GM23248 (cell line): Measurements from ENCODE around the gene CAPN8. TPM values are rescaled to one million over a fixed set of nuclear protein-coding genes. Genes with fewer than 3 reads are reported as not detected.

Source experiments
- DNase-seq: peaks from one replicate; pipeline ENCODE4 v3.0.0-alpha.2; 2015
- H2AFZ ChIP-seq: fragments of 200-600 bp; sonication (generic); 2 replicates; pipeline ENCODE4 v1.6.1; 2016; ENCODE audit warnings: antibody characterized with exemption
- H3F3A ChIP-seq: fragments of 200-600 bp; sonication (generic); 2 replicates; pipeline ENCODE4 v1.6.1; 2016; ENCODE audit warnings: mild to moderate bottlenecking, antibody characterized with exemption, mixed run types; ENCODE audit not compliant: insufficient read depth
- H3K27ac ChIP-seq: fragments of 200-600 bp; sonication (generic); 2 replicates; pipeline ENCODE4 v1.5.1; 2016; ENCODE audit warnings: mild to moderate bottlenecking
- H3K27me3 ChIP-seq: fragments of 200-600 bp; sonication (generic); replicated peaks from 2 replicates; pipeline ENCODE4 v1.6.1; 2016; ENCODE audit warnings: mild to moderate bottlenecking; ENCODE audit not compliant: insufficient read depth
- H3K36me3 ChIP-seq: fragments of 200-600 bp; sonication (generic); 2 replicates; pipeline ENCODE4 v1.6.1; 2016; ENCODE audit warnings: low read depth, mild to moderate bottlenecking
- H3K4me1 ChIP-seq: fragments of 200-600 bp; sonication (generic); 2 replicates; pipeline ENCODE4 v1.6.1; 2016; ENCODE audit warnings: mild to moderate bottlenecking; ENCODE audit not compliant: insufficient read depth
- H3K4me2 ChIP-seq: fragments of 200-600 bp; sonication (generic); one replicate; pipeline ENCODE4 v1.6.1; 2016; ENCODE audit warnings: mild to moderate bottlenecking; ENCODE audit not compliant: unreplicated experiment
- H3K4me3 ChIP-seq: fragments of 200-600 bp; sonication (generic); 2 replicates; pipeline ENCODE4 v1.5.1; 2016; ENCODE audit warnings: mild to moderate bottlenecking
- H3K79me2 ChIP-seq: fragments of 200-600 bp; sonication (generic); 2 replicates; pipeline ENCODE4 v1.6.1; 2016; ENCODE audit warnings: mild to moderate bottlenecking; ENCODE audit not compliant: insufficient read depth
- H3K9ac ChIP-seq: fragments of 200-600 bp; sonication (generic); 2 replicates; pipeline ENCODE4 v1.6.1; 2016; ENCODE audit warnings: mild to moderate bottlenecking
- H3K9me2 ChIP-seq: fragments of 200-600 bp; sonication (generic); 2 replicates; pipeline ENCODE4 v1.6.1; 2016; ENCODE audit warnings: mixed run types, mild to moderate bottlenecking, moderate library complexity; ENCODE audit not compliant: insufficient read depth
- H3K9me3 ChIP-seq: fragments of 200-600 bp; sonication (generic); one replicate; pipeline ENCODE4 v1.6.1; 2017; ENCODE audit warnings: low read depth
- H4K20me1 ChIP-seq: fragments of 200-600 bp; sonication (generic); 2 replicates; pipeline ENCODE4 v1.6.0; 2016; ENCODE audit not compliant: insufficient read depth
- EZH2 ChIP-seq: fragments of 200-600 bp; sonication (generic); IDR thresholded peaks from 2 replicates; pipeline ENCODE4 v1.6.1; 2018; ENCODE audit warnings: antibody characterized with exemption, mild to moderate bottlenecking; ENCODE audit not compliant: insufficient read depth, poor library complexity, severe bottlenecking
- EZH2phosphoT487 ChIP-seq: fragments of 200-600 bp; sonication (generic); IDR thresholded peaks from 2 replicates; pipeline ENCODE4 v1.6.1; 2018; ENCODE audit warnings: antibody characterized with exemption, moderate library complexity, mild to moderate bottlenecking, low read depth; ENCODE audit not compliant: insufficient read depth
- WGBS, 2 experiments: methylation state at CpG; one replicate each; pipeline ENCODE4 v1.1.6; 2015 to 2017; ENCODE audit warnings: low lambda C conversion rate in 2 of 2, low coverage in 1 of 2; ENCODE audit errors: missing lambda C conversion rate in 2 of 2; 5-methylcytosine and 5-hydroxymethylcytosine counted together
- in situ Hi-C: fragments of 300-500 bp; cut with MboI; formaldehyde crosslinking; loops from 2 replicates; pipeline ENCODE4 v1.15.0; 2020
- polyA plus RNA-seq: library from polyadenylated mRNA; unstranded; fragments of >200 nt; fragmentation: Nextera tagmentation; extraction: Ambion mirVana; gene quantifications from 2 replicates; pipeline ENCODE4 v1.2.1, GENCODE V29; 2016
- total RNA-seq: library from RNA; depleted of rRNA; stranded (reverse); fragments of >200 nt; shearing (Covaris generic); gene quantifications from 2 replicates; pipeline ENCODE4 v1.2.3, GENCODE V29; 2014

Gene CAPN8
- total and polyA plus RNA-seq, 2 experiments from 2014 or later: not detected

- no peak overlapping the region for H3K9ac ChIP-seq
- H3K36me3 ChIP-seq: no peaks in the 10 kb centered on the region
- H3K4me1 ChIP-seq: no peaks in the 10 kb centered on the region
- no peak for DNase-seq
- H3K27me3 ChIP-seq: peaks cover 49% of the 10 kb centered on the region
- no peaks in the 10 kb centered on the region for H3K9me3 ChIP-seq
- no peak overlapping the region for H2AFZ ChIP-seq
- WGBS, 2 experiments: 0 to 4% methylated on average over 2 of the region's 2 CpGs
- in situ Hi-C loops: no loop called here
- no peak overlapping the region for H3K27ac ChIP-seq
- no peak overlapping the region for H3K4me2 ChIP-seq
- H4K20me1 ChIP-seq: no peaks in the 10 kb centered on the region
- TF ChIP-seq EZH2: no peak
- no peak for TF ChIP-seq EZH2phosphoT487
- H3K79me2 ChIP-seq: no peaks in the 10 kb centered on the region
- H3K4me3 ChIP-seq: no peak overlapping the region
- H3K9me2 ChIP-seq: no peaks in the 10 kb centered on the region
- no peaks in the 10 kb centered on the region for H3F3A ChIP-seq
Measured at GRCh38 chr1:223533708-223534107, 131.8 kb downstream of the CAPN8 start.

DNA sequence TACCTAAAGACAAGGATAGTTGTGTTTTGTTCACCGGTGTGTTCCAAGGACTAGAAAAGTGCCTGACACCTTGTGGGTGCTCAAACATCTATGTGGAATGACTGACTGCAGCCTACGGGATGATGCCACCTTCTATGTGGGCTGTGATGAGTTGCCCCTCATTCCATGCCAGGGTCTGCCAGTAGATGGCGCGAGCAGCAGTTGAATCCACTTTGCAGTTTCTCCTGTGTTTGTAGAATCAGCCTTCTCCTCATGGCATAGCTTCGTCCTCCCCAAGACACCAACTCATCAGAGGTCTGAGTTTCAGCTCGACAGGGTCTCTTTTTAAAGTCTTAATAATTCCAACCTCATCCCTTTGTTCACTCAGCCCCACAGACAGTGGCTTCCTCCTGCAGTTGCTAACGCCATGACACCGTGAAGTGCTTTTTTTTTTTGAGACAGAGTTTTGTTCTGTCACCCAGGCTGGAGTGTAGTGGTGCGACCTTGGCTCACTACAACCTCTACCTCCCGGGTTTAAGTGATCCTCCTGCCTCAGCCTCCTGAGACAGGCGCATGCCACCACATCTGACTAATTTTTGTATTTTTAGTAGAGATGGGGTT lies 133.7 kb downstream of the CAPN8 start:
- Histone ChIP-seq H3K27ac (no peak overlapping the region), H3K4me2 (no peak overlapping the region), H3K9me3 (no peaks in the 10 kb centered on the region), H3K36me3 (no peaks in the 10 kb centered on the region), H3F3A (no peaks in the 10 kb centered on the region), H3K79me2 (no peaks in the 10 kb centered on the region), H4K20me1 (no peaks in the 10 kb centered on the region), H3K27me3 (peaks cover 47% of the 10 kb centered on the region), H3K9me2 (no peaks in the 10 kb centered on the region), H3K9ac (no peak overlapping the region), H3K4me1 (no peaks in the 10 kb centered on the region), H3K4me3 (no peak overlapping the region), H2AFZ (no peak overlapping the region)
- peak; percentile 49 for DNase-seq
- in situ Hi-C loops: no loop called here
- WGBS, 2 experiments: 56 to 58% methylated on average over 11 of the region's 11 CpGs
- no peak for TF ChIP-seq EZH2phosphoT487
- TF ChIP-seq EZH2: no peak

- Histone ChIP-seq H4K20me1 (no peaks in the 10 kb centered on the region), H3K27ac (no peak overlapping the region), H2AFZ (no peak overlapping the region), H3F3A (no peaks in the 10 kb centered on the region), H3K4me3 (no peak overlapping the region), H3K4me1 (no peaks in the 10 kb centered on the region), H3K9me2 (no peaks in the 10 kb centered on the region), H3K79me2 (no peaks in the 10 kb centered on the region), H3K27me3 (peaks cover 38% of the 10 kb centered on the region), H3K9ac (no peak overlapping the region), H3K9me3 (no peaks in the 10 kb centered on the region), H3K4me2 (no peak overlapping the region), H3K36me3 (no peaks in the 10 kb centered on the region)
- in situ Hi-C loops: no loop called here
- no peak for DNase-seq
- no peak for TF ChIP-seq EZH2
- 19 to 30% methylated on average over 3 of the region's 3 CpGs for WGBS, 2 experiments
Measured at GRCh38 chr1:223525957-223526356, 139.5 kb downstream of the CAPN8 start.

DNA sequence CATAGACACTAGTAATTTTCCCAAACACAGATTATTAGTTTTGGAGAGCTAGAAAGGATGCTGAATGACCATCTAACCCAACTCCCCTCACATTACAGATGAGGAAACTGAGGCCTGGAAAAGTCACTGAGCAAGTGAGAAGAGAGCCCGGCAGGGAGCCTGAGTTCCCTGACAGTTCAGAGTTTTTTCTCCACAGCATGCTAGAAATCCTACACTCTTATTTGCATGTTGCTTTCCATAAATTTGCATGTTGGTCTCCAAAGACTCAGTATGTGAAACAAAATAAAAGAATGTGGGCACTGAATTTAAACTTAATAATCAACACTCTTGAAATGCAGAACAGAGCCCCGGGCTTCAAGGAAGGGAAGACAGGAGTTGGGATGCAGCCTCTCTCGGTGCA lies 140.0 kb downstream of the CAPN8 start:
- no peak overlapping the region for H3K4me3 ChIP-seq
- no peak overlapping the region for H3K4me2 ChIP-seq
- no peak overlapping the region for H3K9ac ChIP-seq
- TF ChIP-seq EZH2 (no peak), EZH2phosphoT487 (no peak)
- 78 to 83% methylated on average over 3 of the region's 3 CpGs for WGBS, 2 experiments
- H3K79me2 ChIP-seq: no peaks in the 10 kb centered on the region
- no peaks in the 10 kb centered on the region for H3F3A ChIP-seq
- H3K4me1 ChIP-seq: no peaks in the 10 kb centered on the region
- H3K36me3 ChIP-seq: no peaks in the 10 kb centered on the region
- no peak overlapping the region for H2AFZ ChIP-seq
- no peak for DNase-seq
- in situ Hi-C loops: no loop called here
- no peaks in the 10 kb centered on the region for H3K9me2 ChIP-seq
- H3K9me3 ChIP-seq: no peaks in the 10 kb centered on the region
- H3K27ac ChIP-seq: no peak overlapping the region
- H4K20me1 ChIP-seq: no peaks in the 10 kb centered on the region
- H3K27me3 ChIP-seq: peaks cover 38% of the 10 kb centered on the region

DNA sequence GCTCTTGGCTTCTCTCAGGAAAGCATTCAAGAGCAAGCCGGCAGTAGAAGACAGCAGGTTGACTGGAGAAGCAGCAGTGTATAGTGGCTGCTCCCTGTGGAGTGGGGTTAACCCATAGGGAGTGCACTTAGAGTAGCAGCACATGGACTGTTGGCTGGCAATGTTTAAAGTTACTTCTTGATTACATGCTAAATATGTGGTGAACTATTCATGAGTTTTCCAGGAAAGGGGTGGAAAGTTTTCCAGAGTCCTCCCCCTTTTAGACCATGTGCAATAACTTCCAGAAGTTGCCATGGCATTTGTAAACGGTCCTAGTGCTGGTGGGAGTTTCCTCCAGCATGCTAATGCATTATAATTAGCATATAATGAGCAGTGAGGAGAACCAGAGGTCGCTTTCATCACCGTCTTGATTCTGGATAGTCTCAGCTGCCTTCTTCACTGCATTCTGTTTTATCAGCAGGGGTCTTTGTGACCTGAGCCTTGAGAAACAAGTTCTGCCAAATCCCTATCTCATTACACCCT lies 140.5 kb downstream of the CAPN8 start:
- H3F3A ChIP-seq: no peaks in the 10 kb centered on the region
- TF ChIP-seq EZH2phosphoT487 (no peak), EZH2 (no peak)
- in situ Hi-C loops: no loop called here
- no peaks in the 10 kb centered on the region for H3K79me2 ChIP-seq
- no peak overlapping the region for H3K27ac ChIP-seq
- H3K9me3 ChIP-seq: no peaks in the 10 kb centered on the region
- 29 to 34% methylated on average over 4 of the region's 4 CpGs for whole genome bisulfite sequencing, 2 experiments
- H3K27me3 ChIP-seq: peaks cover 35% of the 10 kb centered on the region
- DNase-seq: no peak
- H3K9me2 ChIP-seq: no peaks in the 10 kb centered on the region
- no peak overlapping the region for H3K4me2 ChIP-seq
- no peak overlapping the region for H3K9ac ChIP-seq
- no peak overlapping the region for H3K4me3 ChIP-seq
- no peak overlapping the region for H2AFZ ChIP-seq
- no peaks in the 10 kb centered on the region for H3K36me3 ChIP-seq
- no peaks in the 10 kb centered on the region for H3K4me1 ChIP-seq
- no peaks in the 10 kb centered on the region for H4K20me1 ChIP-seq
